NOMO-1 (cell line): ENCODE data around the gene SGK2.

Experiments used
- DNase-seq, 2 experiments: peaks; one replicate each; lab custom pipeline; 2025; ENCODE audit not compliant: unreplicated experiment in 2 of 2; lab: John Stamatoyannopoulos, UW

SGK2 gene

GRCh38 chr20:43558412-43559146 is at the start of gene SGK2:
Gene SGK2 (plus strand): TSS chr20:43559027. CDS start chr20:43566496, 7,469 bp downstream.
- no peak for DNase-seq

- DNase-seq = no peak
Measured at GRCh38 chr20:43511879-43512278, 46.9 kb upstream of the SGK2 start.

GRCh38 chr20:43513372-43513930 is 45.4 kb upstream of the SGK2 start:
- no peak for DNase-seq

GRCh38 chr20:43513931-43514647 is 44.7 kb upstream of the SGK2 start:
- DNase-seq = peak; percentile 90 to 94

- DNase-seq = no peak
Measured at GRCh38 chr20:43514648-43514999, 44.2 kb upstream of the SGK2 start.

GRCh38 chr20:43515628-43516027 is 43.2 kb upstream of the SGK2 start:
- no peak for DNase-seq

- DNase-seq = no peak
Measured at GRCh38 chr20:43516251-43516824, 42.5 kb upstream of the SGK2 start.

GRCh38 chr20:43520074-43520630 is 38.7 kb upstream of the SGK2 start:
- no peak for DNase-seq

- no peak for DNase-seq
Measured at GRCh38 chr20:43525021-43525420, 33.8 kb upstream of the SGK2 start.

- DNase-seq = no peak
Measured at GRCh38 chr20:43528258-43528875, 30.5 kb upstream of the SGK2 start.

GRCh38 chr20:43529051-43529450 is 29.8 kb upstream of the SGK2 start:
- DNase-seq = no peak

GRCh38 chr20:43529457-43530153 is 29.2 kb upstream of the SGK2 start:
- no peak for DNase-seq

GRCh38 chr20:43530321-43531090 is 28.3 kb upstream of the SGK2 start:
- no peak for DNase-seq

GRCh38 chr20:43531091-43531443 is 27.8 kb upstream of the SGK2 start:
- no peak for DNase-seq

- no peak for DNase-seq
Measured at GRCh38 chr20:43532416-43533055, 26.3 kb upstream of the SGK2 start.

GRCh38 chr20:43533060-43533459 is 25.8 kb upstream of the SGK2 start:
- DNase-seq = no peak

GRCh38 chr20:43534016-43534415 is 24.8 kb upstream of the SGK2 start:
- DNase-seq = no peak

GRCh38 chr20:43534791-43535350 is 24.0 kb upstream of the SGK2 start:
- no peak for DNase-seq
